ENCODE measurements around the gene NECTIN2.
"Not testable (repeated sequence)": the region's sequence is repeated elsewhere in the genome, so short reads cannot be mapped to it uniquely, and the experiment has no call there.

GRCh38 chr19:44888335-44888734, 42.2 kb downstream of the NECTIN2 start:
- TF ChIP-seq EZH2 (IDR thresholded peaks at IDR 0.05; ENCODE audit: borderline replicate concordance); CTCF (IDR thresholded peaks at IDR 0.05; ENCODE audit: poor library complexity); EZH2phosphoT487 (IDR thresholded peaks at IDR 0.05; ENCODE audit: low read depth, severe bottlenecking, unreplicated experiment): not testable (repeated sequence)

Measured in hepatocyte (in vitro differentiated cells).